ENCODE data around the gene WDR91.

The WDR91 gene

GRCh38 chr7:135156290-135156689, 55.0 kb downstream of the WDR91 start:
- H3K27ac ChIP-seq, result no peak overlapping the region
- no peak for TF ChIP-seq ZFX (IDR thresholded peaks at IDR 0.05)
- no peak for TF ChIP-seq CTCF (conservative IDR thresholded peaks at IDR 0.05)

DNA sequence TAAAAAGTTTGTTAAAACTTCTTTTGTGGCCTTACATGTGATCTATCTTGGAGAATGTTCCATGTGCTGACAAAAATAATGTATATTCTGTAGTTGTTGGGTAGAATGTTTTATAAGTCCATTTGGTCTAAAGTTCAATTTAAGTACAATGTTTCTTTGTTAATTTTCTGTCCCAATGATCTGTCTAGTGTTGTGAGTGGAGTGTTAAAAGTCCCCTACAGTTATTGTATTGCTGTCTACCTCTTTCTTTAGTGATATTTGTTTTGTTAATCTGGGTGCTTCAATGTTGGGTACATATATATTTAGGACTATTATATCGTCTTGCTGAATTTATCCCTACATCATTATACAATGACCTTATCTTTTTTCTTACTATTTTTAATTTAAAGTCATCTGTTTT, 56.6 kb downstream of the WDR91 start:
- TF ChIP-seq CTCF (conservative IDR thresholded peaks at IDR 0.05) (no peak), ZFX (IDR thresholded peaks at IDR 0.05) (no peak)
- H3K27ac ChIP-seq, result no peak overlapping the region

- TF ChIP-seq ZFX (IDR thresholded peaks at IDR 0.05), result no peak
- TF ChIP-seq CTCF (conservative IDR thresholded peaks at IDR 0.05), result no peak
- H3K27ac ChIP-seq, result no peak overlapping the region
Measured at GRCh38 chr7:135152442-135152841, 58.9 kb downstream of the WDR91 start.

DNA sequence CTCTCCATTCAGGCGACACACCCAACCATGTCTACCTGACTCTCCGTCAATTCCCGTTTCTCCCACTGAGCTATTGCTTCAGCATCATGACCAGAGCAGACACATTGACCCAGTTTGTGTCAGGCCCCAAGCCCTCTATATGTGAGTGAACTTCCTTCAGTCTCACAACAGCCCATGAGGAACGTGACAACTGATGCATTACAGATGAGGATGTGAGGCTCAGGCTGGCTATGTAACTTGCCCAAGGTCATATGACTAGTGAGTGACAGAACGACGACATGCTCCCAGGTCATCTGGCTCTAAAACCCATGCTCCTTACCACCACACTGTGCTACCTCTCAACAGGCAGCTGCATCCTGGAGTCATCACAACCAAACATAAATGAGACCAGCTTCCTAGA, 59.8 kb downstream of the WDR91 start:
- H3K27ac ChIP-seq, result no peak overlapping the region

DNA sequence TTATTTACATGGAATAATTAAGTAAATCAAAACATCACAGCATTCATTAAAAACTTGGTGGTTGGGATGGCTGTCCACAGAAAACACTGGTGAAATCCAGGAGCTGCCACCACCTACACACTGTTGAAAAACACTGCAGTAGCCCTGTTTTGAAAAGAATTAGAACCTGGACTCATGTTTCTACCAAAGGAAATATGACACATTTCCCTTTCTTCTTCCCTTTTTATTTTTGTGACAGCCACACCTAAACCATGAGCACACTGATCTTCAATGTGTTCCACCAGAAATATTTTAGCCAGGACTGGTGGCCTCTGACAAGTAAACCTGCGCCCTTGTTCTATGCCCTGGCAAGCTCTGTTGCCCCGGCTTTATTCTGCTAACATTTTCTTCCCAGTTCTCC, 60.2 kb downstream of the WDR91 start:
- TF ChIP-seq CTCF (conservative IDR thresholded peaks at IDR 0.05), result no peak
- TF ChIP-seq ZFX (IDR thresholded peaks at IDR 0.05), result no peak
- no peak overlapping the region for H3K27ac ChIP-seq

More for the DNA sequence above, 59.8 kb downstream of the WDR91 start:
- TF ChIP-seq ZFX (IDR thresholded peaks at IDR 0.05), result no peak

DNA sequence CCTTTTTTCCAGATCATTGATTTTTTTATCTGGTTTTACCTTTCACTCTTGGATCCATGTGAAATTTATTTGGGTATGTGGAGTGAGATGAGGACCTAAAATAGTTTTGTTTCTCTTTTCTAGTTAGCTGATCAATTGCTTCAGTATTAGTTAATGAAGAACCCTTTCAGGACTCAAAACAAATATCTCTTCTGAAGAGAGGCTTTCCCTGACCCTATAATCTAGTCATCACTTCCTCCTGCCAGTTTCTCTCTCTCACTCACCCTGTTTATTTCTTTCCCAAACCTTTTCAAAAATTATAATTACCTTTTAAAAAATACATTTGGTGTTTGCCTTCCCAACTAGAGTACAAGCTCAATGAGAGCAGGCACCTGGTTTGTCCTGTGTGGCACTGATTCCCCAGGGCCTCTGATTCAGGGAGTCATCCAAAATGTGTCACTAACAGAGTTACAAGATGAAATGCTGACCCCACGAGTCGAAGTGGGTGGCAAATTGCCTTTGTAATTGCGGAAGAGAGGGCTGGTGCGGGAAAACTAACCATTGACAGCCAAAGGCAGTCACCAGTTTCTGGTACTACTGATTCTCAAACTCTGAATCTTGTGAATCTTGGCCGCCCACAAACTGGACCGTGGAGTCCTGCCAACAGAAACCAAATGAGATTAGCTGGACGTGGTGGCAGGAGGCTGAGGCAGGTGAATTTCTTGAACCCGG, 61.1 kb downstream of the WDR91 start:
- H3K27ac ChIP-seq, result no peak overlapping the region
- TF ChIP-seq ZFX (IDR thresholded peaks at IDR 0.05) (no peak), CTCF (conservative IDR thresholded peaks at IDR 0.05) (no peak)

GRCh38 chr7:135147899-135148721, 63.2 kb downstream of the WDR91 start, which contains the start of gene TMEM140:
TSS of gene TMEM140 (plus strand) at chr7:135148072. CDS start at chr7:135164442, 16,370 bp downstream.
- peak within 1 kb of the TSS; percentile 53; the same call in 1 of the 2 replicates for H3K27ac ChIP-seq
- TF ChIP-seq ZFX (IDR thresholded peaks at IDR 0.05), result no peak
- 0 out of 2 replicates have a peak, but pooled peaks have one; percentile 6 for TF ChIP-seq CTCF (conservative IDR thresholded peaks at IDR 0.05)

All from C4-2B (cell line).